ENCODE measurements around the gene AK6. TPM values are rescaled to one million over a fixed set of nuclear protein-coding genes. Genes with fewer than 3 reads are reported as not detected.

The AK6 gene
- total and polyA plus RNA-seq, 2 donors (not counting 1 experiment from before 2014, with no cell fraction given): 34.3 to 55.1 TPM

DNA sequence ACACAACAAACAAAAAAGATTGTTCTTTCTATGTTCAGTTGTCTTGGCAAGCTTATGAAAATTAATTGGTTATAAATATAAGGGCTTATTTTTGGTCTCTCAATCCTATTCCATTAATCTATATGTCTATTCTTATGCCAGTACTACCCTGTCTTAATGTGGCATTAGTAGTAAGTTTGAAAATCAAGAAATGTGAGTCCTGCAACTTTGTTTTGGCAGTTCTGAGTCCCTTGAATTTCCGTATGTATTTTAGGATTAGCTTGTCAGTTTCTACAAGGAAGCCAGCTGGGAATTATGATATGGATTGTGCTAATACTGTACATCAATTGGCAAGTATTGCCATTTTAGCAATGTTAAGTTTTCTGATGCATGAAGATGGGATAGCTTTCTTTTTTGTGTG, 26.2 kb downstream of the AK6 start:
- no peaks in the 10 kb centered on the region for H4K20me1 ChIP-seq (ENCODE audit: control insufficient read depth, extremely low read depth, insufficient read depth, low read length)
- no peaks in the 10 kb centered on the region for H3K9me3 ChIP-seq (ENCODE audit: control insufficient read depth, insufficient read depth, low read depth, low read length)

DNA sequence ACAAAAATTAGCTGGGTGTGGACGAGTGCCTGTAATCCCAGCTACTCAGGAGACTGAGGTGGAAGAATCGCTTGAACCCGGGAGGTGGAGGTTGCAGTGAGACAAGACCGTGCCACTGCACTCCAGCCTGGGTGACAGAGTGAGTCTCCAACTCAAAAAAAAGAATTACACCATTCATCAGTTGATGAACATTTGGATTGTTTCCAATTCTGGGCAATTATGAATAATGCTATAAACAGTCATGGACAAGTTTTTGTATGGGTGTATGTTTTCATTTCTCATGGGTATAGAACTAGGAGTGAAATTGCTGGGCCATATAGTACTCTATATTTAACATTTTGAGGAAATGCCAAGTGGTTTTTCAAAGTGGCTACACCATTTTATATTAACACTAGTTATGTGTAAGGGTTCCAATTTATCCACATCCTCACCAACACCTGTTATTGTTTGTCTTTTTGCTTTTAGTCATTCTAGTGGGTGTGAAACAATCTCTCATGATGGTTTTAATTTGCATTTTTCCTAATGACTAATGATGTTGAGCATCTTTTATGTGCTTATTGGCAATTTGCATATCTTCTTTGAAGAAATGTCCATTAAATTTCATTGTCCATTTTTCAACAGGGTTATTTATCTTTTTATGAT, 27.7 kb downstream of the AK6 start:
- Histone ChIP-seq H3K4me1 (ENCODE audit: control insufficient read depth, extremely low read depth, insufficient read depth, low read length) (no peaks in the 10 kb centered on the region), H4K20me1 (ENCODE audit: control insufficient read depth, extremely low read depth, insufficient read depth, low read length) (no peaks in the 10 kb centered on the region), H3K4me2 (ENCODE audit: extremely low read depth, insufficient read depth, low read length) (no peak overlapping the region), H3K4me3 (replicated peaks in 1 of 4; ENCODE audit: control extremely low read depth in 1 of 4, insufficient read depth in 1 of 4, low read depth in 3 of 4, low read length in 4 of 4) (no peak overlapping the region), H3K79me2 (ENCODE audit: control insufficient read depth, insufficient read depth, low read length) (no peaks in the 10 kb centered on the region), H3K9ac (ENCODE audit: insufficient read depth, low read length) (no peak overlapping the region), H3K9me3 (ENCODE audit: control insufficient read depth, insufficient read depth, low read depth, low read length) (no peaks in the 10 kb centered on the region), H3K36me3 (ENCODE audit: control insufficient read depth, insufficient read depth, low read length) (no peaks in the 10 kb centered on the region), H3K27ac (ENCODE audit: insufficient read depth, low read length) (no peak overlapping the region), H2AFZ (ENCODE audit: low read length) (no peak overlapping the region), H3K27me3 (ENCODE audit: control insufficient read depth, insufficient read depth, low read length) (no peaks in the 10 kb centered on the region)
- TF ChIP-seq CTCF (conservative IDR thresholded peaks at IDR 0.05 in 1 of 2, IDR thresholded peaks at IDR 0.05 in 1 of 2; ENCODE audit: low read depth in 1 of 2, low read length in 2 of 2) (no peak), EZH2 (IDR thresholded peaks at IDR 0.05; ENCODE audit: low read length, missing control alignments) (no peak)
- no peak for DNase-seq (ENCODE audit: low read depth in 2 of 2)

More for the DNA sequence above, 26.2 kb downstream of the AK6 start:
- Histone ChIP-seq H3K4me2 (ENCODE audit: extremely low read depth, insufficient read depth, low read length) (no peak overlapping the region), H2AFZ (ENCODE audit: low read length) (no peak overlapping the region), H3K4me1 (ENCODE audit: control insufficient read depth, extremely low read depth, insufficient read depth, low read length) (no peaks in the 10 kb centered on the region), H3K27me3 (ENCODE audit: control insufficient read depth, insufficient read depth, low read length) (no peaks in the 10 kb centered on the region), H3K27ac (ENCODE audit: insufficient read depth, low read length) (no peak overlapping the region), H3K36me3 (ENCODE audit: control insufficient read depth, insufficient read depth, low read length) (no peaks in the 10 kb centered on the region), H3K9ac (ENCODE audit: insufficient read depth, low read length) (no peak overlapping the region), H3K79me2 (ENCODE audit: control insufficient read depth, insufficient read depth, low read length) (no peaks in the 10 kb centered on the region), H3K4me3 (replicated peaks in 1 of 4; ENCODE audit: control extremely low read depth in 1 of 4, insufficient read depth in 1 of 4, low read depth in 3 of 4, low read length in 4 of 4) (no peak overlapping the region)
- no peak for DNase-seq (ENCODE audit: low read depth in 2 of 2)
- TF ChIP-seq CTCF (conservative IDR thresholded peaks at IDR 0.05 in 1 of 2, IDR thresholded peaks at IDR 0.05 in 1 of 2; ENCODE audit: low read depth in 1 of 2, low read length in 2 of 2): no peak
- TF ChIP-seq EZH2 (IDR thresholded peaks at IDR 0.05; ENCODE audit: low read length, missing control alignments): no peak

DNA sequence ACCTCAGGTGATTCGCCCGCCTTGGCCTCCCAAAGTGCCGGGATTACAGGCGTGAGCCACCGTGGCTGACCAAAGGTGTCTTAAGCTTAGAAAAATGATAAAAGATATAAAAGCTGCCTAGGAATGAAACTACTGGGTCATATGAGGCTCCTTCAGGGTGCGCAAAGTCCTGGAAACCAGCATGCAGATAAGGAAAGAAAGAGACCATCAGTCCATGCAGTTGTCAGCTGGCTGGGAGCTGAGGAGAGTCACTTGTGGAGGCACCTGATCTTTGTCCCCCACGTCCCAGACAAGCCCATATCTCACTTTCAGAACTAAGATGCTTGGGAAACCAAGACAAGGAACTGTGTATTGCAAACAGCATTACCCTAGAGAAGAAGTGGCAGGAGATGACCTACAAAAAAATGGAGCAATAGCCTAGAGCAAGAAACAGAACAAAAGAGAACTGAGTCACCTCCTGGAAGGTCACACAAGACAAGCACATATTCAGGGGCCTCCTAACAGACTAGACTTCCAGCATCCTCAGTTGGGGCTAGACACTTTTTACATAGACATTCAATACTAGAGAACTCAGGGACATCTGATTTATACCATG, 33.9 kb downstream of the AK6 start:
- DNase-seq (ENCODE audit: low read depth in 2 of 2): no peak
- no peaks in the 10 kb centered on the region for H4K20me1 ChIP-seq (ENCODE audit: control insufficient read depth, extremely low read depth, insufficient read depth, low read length)
- H3K4me1 ChIP-seq (ENCODE audit: control insufficient read depth, extremely low read depth, insufficient read depth, low read length): peaks cover 3% of the 10 kb centered on the region
- TF ChIP-seq CTCF (conservative IDR thresholded peaks at IDR 0.05 in 1 of 2, IDR thresholded peaks at IDR 0.05 in 1 of 2; ENCODE audit: low read depth in 1 of 2, low read length in 2 of 2) (no peak), EZH2 (IDR thresholded peaks at IDR 0.05; ENCODE audit: low read length, missing control alignments) (no peak)
- H3K27me3 ChIP-seq (ENCODE audit: control insufficient read depth, insufficient read depth, low read length): no peaks in the 10 kb centered on the region
- H3K4me3 ChIP-seq (replicated peaks in 1 of 4; ENCODE audit: control extremely low read depth in 1 of 4, insufficient read depth in 1 of 4, low read depth in 3 of 4, low read length in 4 of 4): no peak overlapping the region
- no peaks in the 10 kb centered on the region for H3K36me3 ChIP-seq (ENCODE audit: control insufficient read depth, insufficient read depth, low read length)
- no peaks in the 10 kb centered on the region for H3K79me2 ChIP-seq (ENCODE audit: control insufficient read depth, insufficient read depth, low read length)
- no peak overlapping the region for H3K4me2 ChIP-seq (ENCODE audit: extremely low read depth, insufficient read depth, low read length)
- H3K9ac ChIP-seq (ENCODE audit: insufficient read depth, low read length): no peak overlapping the region
- no peak overlapping the region for H2AFZ ChIP-seq (ENCODE audit: low read length)
- no peaks in the 10 kb centered on the region for H3K9me3 ChIP-seq (ENCODE audit: control insufficient read depth, insufficient read depth, low read depth, low read length)
- no peak overlapping the region for H3K27ac ChIP-seq (ENCODE audit: insufficient read depth, low read length)

All from fibroblast of lung (primary cell).